HepG2 (cell line): Measurements from ENCODE around the gene LENEP. TPM values are rescaled to one million over a fixed set of nuclear protein-coding genes. Genes with fewer than 3 reads are reported as not detected.

ENCODE experiments used
- ARNT2 ChIP-seq: sonication (generic); formaldehyde crosslinking; IDR thresholded peaks from 2 replicates; pipeline ENCODE4 v1.8.0; 2022; ENCODE audit warnings: mild to moderate bottlenecking, low read depth, missing genetic modification reagents, moderate library complexity
- CBX5 ChIP-seq: sonication (generic); formaldehyde crosslinking; IDR thresholded peaks from 2 replicates; pipeline ENCODE4 v1.4.0; 2020; ENCODE audit warnings: missing genetic modification reagents, borderline replicate concordance
- CREB1 ChIP-seq, 2 experiments: fragments of 450-650 bp in 1 of 2; IDR thresholded peaks; 2 replicates each; pipeline ENCODE4 v1.6.1; 2016 to 2017; ENCODE audit warnings: control low read depth in 1 of 2, mild to moderate bottlenecking in 1 of 2, missing compliant biosample characterization in 1 of 2, missing genetic modification characterization in 1 of 2
- CTCF ChIP-seq: sonication (generic); formaldehyde crosslinking; IDR thresholded peaks from 2 replicates; pipeline ENCODE4 v1.5.0; 2020; ENCODE audit warnings: mild to moderate bottlenecking, missing genetic modification reagents, moderate library complexity
- FIP1L1 ChIP-seq: fragments of 200-400 bp; formaldehyde crosslinking; IDR thresholded peaks from 2 replicates; pipeline ENCODE4 v1.6.1; 2018; ENCODE audit warnings: low read depth, mild to moderate bottlenecking, low read length, moderate library complexity, borderline replicate concordance; ENCODE audit not compliant: insufficient read depth
- GABPA ChIP-seq, 2 experiments: IDR thresholded peaks; 2 replicates each; pipeline ENCODE4 v1.6.1; 2011 to 2016; ENCODE audit warnings: low read depth in 2 of 2, low read length in 1 of 2, missing biosample characterization in 1 of 2, missing genetic modification characterization in 1 of 2
- KDM3A ChIP-seq: IDR thresholded peaks from 2 replicates; pipeline ENCODE4 v1.6.1; 2018; ENCODE audit warnings: low read depth, missing compliant biosample characterization
- NAIF1 ChIP-seq: sonication (generic); formaldehyde crosslinking; IDR thresholded peaks from 2 replicates; pipeline ENCODE4 v1.5.0; 2020; ENCODE audit warnings: mild to moderate bottlenecking, missing genetic modification reagents, borderline replicate concordance
- NFYB ChIP-seq: sonication (generic); formaldehyde crosslinking; IDR thresholded peaks from 2 replicates; pipeline ENCODE4 v1.4.0; 2020; ENCODE audit warnings: missing genetic modification reagents
- NR2F1 ChIP-seq, 2 experiments: fragments of 450-650 bp in 1 of 2; formaldehyde crosslinking in 1 of 2; IDR thresholded peaks; 2 replicates each; pipeline versions ENCODE4 v1.5.0 to v1.6.1; 2016 to 2020; ENCODE audit warnings: mild to moderate bottlenecking in 1 of 2, missing compliant biosample characterization in 1 of 2, missing genetic modification reagents in 1 of 2, moderate library complexity in 1 of 2
- NR3C1 ChIP-seq: sonication (generic); formaldehyde crosslinking; IDR thresholded peaks from 2 replicates; pipeline ENCODE4 v1.4.0; 2020; ENCODE audit warnings: missing genetic modification reagents
- PAF1 ChIP-seq: IDR thresholded peaks from 2 replicates; pipeline ENCODE4 v1.6.1; 2016; ENCODE audit warnings: missing genetic modification reagents, missing compliant biosample characterization
- PAXIP1 ChIP-seq: sonication (generic); formaldehyde crosslinking; conservative IDR thresholded peaks from 2 replicates; pipeline ENCODE4 v1.4.0; 2020; ENCODE audit warnings: mild to moderate bottlenecking, missing genetic modification reagents, moderate library complexity
- SP1 ChIP-seq, 2 experiments: fragments of 450-650 bp in 1 of 2; sonication (generic) in 1 of 2; formaldehyde crosslinking in 1 of 2; IDR thresholded peaks; 2 replicates each; pipeline versions ENCODE4 v1.4.0 to v1.6.1; 2016 to 2020; ENCODE audit warnings: missing genetic modification reagents in 1 of 2
- SP5 ChIP-seq: IDR thresholded peaks from 2 replicates; pipeline ENCODE4 v1.6.1; 2016; ENCODE audit warnings: low read depth, borderline replicate concordance
- TFE3 ChIP-seq: IDR thresholded peaks from 2 replicates; pipeline ENCODE4 v1.6.1; 2016
- ZC3H4 ChIP-seq: sonication (generic); formaldehyde crosslinking; IDR thresholded peaks from 2 replicates; pipeline ENCODE4 v1.4.0; 2020; ENCODE audit warnings: missing genetic modification reagents, borderline replicate concordance
- ZNF354B ChIP-seq: sonication (generic); formaldehyde crosslinking; IDR thresholded peaks from 2 replicates; pipeline ENCODE4 v1.8.0; 2022; ENCODE audit warnings: mild to moderate bottlenecking, missing genetic modification reagents
- ZNF501 ChIP-seq: sonication (generic); formaldehyde crosslinking; IDR thresholded peaks from 2 replicates; pipeline ENCODE4 v1.5.1; 2020; ENCODE audit warnings: mild to moderate bottlenecking, moderate library complexity, missing genetic modification reagents
- ZNF569 ChIP-seq: sonication (generic); formaldehyde crosslinking; IDR thresholded peaks from 2 replicates; pipeline ENCODE4 v1.5.0; 2020; ENCODE audit warnings: mild to moderate bottlenecking, missing genetic modification reagents, moderate library complexity, borderline replicate concordance
- ZNF746 ChIP-seq: sonication (generic); formaldehyde crosslinking; IDR thresholded peaks from 2 replicates; pipeline ENCODE4 v1.8.0; 2022; ENCODE audit warnings: mild to moderate bottlenecking, missing genetic modification reagents
- ZNF792 ChIP-seq: IDR thresholded peaks from 2 replicates; pipeline ENCODE4 v1.6.1; 2016
- polyA plus RNA-seq, 8 experiments: library from polyadenylated mRNA; depleted of rRNA in 3 of 8; stranded (reverse) in 7 of 8; unstranded in 1 of 8; fragments of >200 nt; fragmentation: Illumina TruSeq in 4 of 8; extraction: Trizol in 4 of 8; gene quantifications; 2 replicates each; pipeline versions ENCODE4 v1.2.1 to v1.2.3, GENCODE V29; 2011 to 2016; ENCODE audit warnings: low read depth in 4 of 8, missing spikeins in 1 of 8, mixed read lengths in 1 of 8; ENCODE audit not compliant: insufficient read depth in 1 of 8
- total RNA-seq, 5 experiments: library from RNA; depleted of rRNA; stranded (reverse); fragments of >200 nt; fragmentation: Illumina TruSeq; extraction: Trizol; gene quantifications; 2 replicates each; pipeline ENCODE4 v1.2.3, GENCODE V29; 2016; ENCODE audit warnings: low read depth in 1 of 5

The LENEP gene
- total and polyA plus RNA-seq, 2 of the 13 experiments (the other 11 are each of a cell fraction or from before 2014, with no cell fraction given): 0.29 TPM; not detected in 1

- TF ChIP-seq NR2F1 (CRISPR knock-in tag; IDR thresholded peaks at IDR 0.05) (peak in 1 of 2 experiments; percentile 14; a peak in 1 of 4 replicates), ARNT2 (CRISPR knock-in tag) (peak; percentile 26; the same call in 1 of the 2 replicates), ZNF501 (CRISPR knock-in tag) (no peak), PAXIP1 (peak; percentile 57; the same call in 1 of the 2 replicates), NR3C1 (CRISPR knock-in tag) (no peak), ZNF746 (no peak), CBX5 (no peak), ZNF569 (CRISPR knock-in tag) (no peak), CREB1 (IDR thresholded peaks at IDR 0.05) (peak; percentile 73; the same call in 1 of the 2 replicates), CREB1 (CRISPR knock-in tag; IDR thresholded peaks at IDR 0.05) (peak; percentile 74), SP5 (peak; percentile 71), SP1 (IDR thresholded peaks at IDR 0.05) (no peak; the same call in 1 of the 2 replicates), SP1 (CRISPR knock-in tag; IDR thresholded peaks at IDR 0.05) (peak; percentile 87), NFYB (CRISPR knock-in tag) (peak; percentile 87), GABPA (IDR thresholded peaks at IDR 0.05; ENCODE audit: low read depth, low read length) (no peak), GABPA (CRISPR knock-in tag; IDR thresholded peaks at IDR 0.05; ENCODE audit: low read depth) (peak; percentile 52), ZNF354B (CRISPR knock-in tag) (no peak), ZC3H4 (CRISPR knock-in tag) (peak; percentile 17; the same call in 1 of the 2 replicates), CTCF (peak; percentile 71), NAIF1 (CRISPR knock-in tag) (no peak), PAF1 (CRISPR knock-in tag) (no peak), KDM3A (CRISPR knock-in tag) (0 out of 2 replicates have a peak, but pooled peaks have one; percentile 25), FIP1L1 (no peak), ZNF792 (no peak), TFE3 (CRISPR knock-in tag) (no peak)
These were observed 8.5 kb downstream of the LENEP start (continued) for GRCh38 chr1:155001675-155002463.
